Measurements from ENCODE around the gene PTPRC.

Gene PTPRC

DNA sequence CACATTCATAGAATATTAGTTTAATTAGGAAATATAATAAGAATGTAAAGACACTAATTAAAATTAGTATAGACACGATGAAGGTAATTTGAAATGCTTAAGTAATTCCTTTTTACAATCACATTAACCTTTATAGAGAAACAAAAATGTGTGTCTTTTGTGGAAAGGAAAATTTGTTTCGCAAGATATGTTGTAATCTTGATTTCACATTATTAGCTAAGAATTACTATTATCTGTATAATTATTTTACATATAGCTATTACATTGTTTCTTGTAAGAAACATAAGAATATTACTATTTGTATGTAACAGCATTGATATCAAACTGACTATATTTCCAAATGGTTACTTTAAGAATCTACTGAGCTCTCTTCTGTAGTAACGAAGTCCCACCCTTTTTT lies 111.2 kb downstream of the PTPRC start:
- Mint-ChIP-seq H3K27me3 (ENCODE audit: low read depth) (no peaks in the 10 kb centered on the region), H3K4me3 (no peak overlapping the region), H3K36me3 (ENCODE audit: low read depth) (peaks cover 40% of the 10 kb centered on the region), H3K27ac (no peak overlapping the region), H3K4me1 (ENCODE audit: low read depth) (peaks cover 19% of the 10 kb centered on the region), H3K9me3 (no peaks in the 10 kb centered on the region)

- peaks cover 51% of the 10 kb centered on the region for H3K36me3 Mint-ChIP-seq (ENCODE audit: low read depth)
Observed at GRCh38 chr1:198751741-198752140, 112.9 kb downstream of the PTPRC start.

GRCh38 chr1:198754670-198755069 lies 115.8 kb downstream of the PTPRC start:
- H3K4me3 Mint-ChIP-seq = no peak overlapping the region
- peaks cover 16% of the 10 kb centered on the region for H3K4me1 Mint-ChIP-seq (ENCODE audit: low read depth)
- H3K36me3 Mint-ChIP-seq (ENCODE audit: low read depth) = peaks cover 47% of the 10 kb centered on the region
- H3K27ac Mint-ChIP-seq = peak overlapping the region; percentile 57
- H3K27me3 Mint-ChIP-seq (ENCODE audit: low read depth) = no peaks in the 10 kb centered on the region
- H3K9me3 Mint-ChIP-seq = no peaks in the 10 kb centered on the region

More at GRCh38 chr1:198751741-198752140, 112.9 kb downstream of the PTPRC start:
- H3K27ac Mint-ChIP-seq = peak overlapping the region; percentile 21
- H3K4me1 Mint-ChIP-seq (ENCODE audit: low read depth) = peaks cover 19% of the 10 kb centered on the region
- no peak overlapping the region for H3K4me3 Mint-ChIP-seq
- no peaks in the 10 kb centered on the region for H3K27me3 Mint-ChIP-seq (ENCODE audit: low read depth)
- no peaks in the 10 kb centered on the region for H3K9me3 Mint-ChIP-seq

DNA sequence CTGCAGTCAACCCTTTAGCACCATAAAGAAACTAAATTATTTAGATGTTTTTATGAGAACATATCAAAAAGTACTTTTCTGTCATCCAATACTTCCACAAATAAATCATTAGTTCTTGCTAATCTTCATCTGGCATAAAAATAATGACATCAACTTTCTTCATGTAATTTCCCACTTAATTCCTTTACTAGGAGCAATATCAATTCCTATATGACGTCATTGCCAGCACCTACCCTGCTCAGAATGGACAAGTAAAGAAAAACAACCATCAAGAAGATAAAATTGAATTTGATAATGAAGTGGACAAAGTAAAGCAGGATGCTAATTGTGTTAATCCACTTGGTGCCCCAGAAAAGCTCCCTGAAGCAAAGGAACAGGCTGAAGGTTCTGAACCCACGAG lies 116.9 kb downstream of the PTPRC start:
- Mint-ChIP-seq H3K27me3 (ENCODE audit: low read depth) (no peaks in the 10 kb centered on the region), H3K4me1 (ENCODE audit: low read depth) (peaks cover 14% of the 10 kb centered on the region), H3K27ac (no peak overlapping the region), H3K4me3 (no peak overlapping the region), H3K9me3 (no peaks in the 10 kb centered on the region), H3K36me3 (ENCODE audit: low read depth) (peaks cover 44% of the 10 kb centered on the region)

DNA sequence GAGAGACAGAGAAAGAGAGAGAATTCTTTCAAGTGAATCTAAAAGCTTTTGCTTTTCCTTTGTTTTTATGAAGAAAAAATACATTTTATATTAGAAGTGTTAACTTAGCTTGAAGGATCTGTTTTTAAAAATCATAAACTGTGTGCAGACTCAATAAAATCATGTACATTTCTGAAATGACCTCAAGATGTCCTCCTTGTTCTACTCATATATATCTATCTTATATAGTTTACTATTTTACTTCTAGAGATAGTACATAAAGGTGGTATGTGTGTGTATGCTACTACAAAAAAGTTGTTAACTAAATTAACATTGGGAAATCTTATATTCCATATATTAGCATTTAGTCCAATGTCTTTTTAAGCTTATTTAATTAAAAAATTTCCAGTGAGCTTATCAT lies 117.6 kb downstream of the PTPRC start:
- Mint-ChIP-seq H3K4me3 (no peak overlapping the region), H3K9me3 (no peaks in the 10 kb centered on the region), H3K4me1 (ENCODE audit: low read depth) (peaks cover 7% of the 10 kb centered on the region), H3K27ac (no peak overlapping the region), H3K36me3 (ENCODE audit: low read depth) (peaks cover 41% of the 10 kb centered on the region), H3K27me3 (ENCODE audit: low read depth) (no peaks in the 10 kb centered on the region)

GRCh38 chr1:198761859-198762616 lies 123.2 kb downstream of the PTPRC start:
- peak overlapping the region; percentile 70 for H3K27ac Mint-ChIP-seq
- no peak overlapping the region for H3K4me3 Mint-ChIP-seq
- H3K27me3 Mint-ChIP-seq (ENCODE audit: low read depth) = no peaks in the 10 kb centered on the region
- peaks cover 9% of the 10 kb centered on the region for H3K36me3 Mint-ChIP-seq (ENCODE audit: low read depth)
- no peaks in the 10 kb centered on the region for H3K9me3 Mint-ChIP-seq
- peaks cover 17% of the 10 kb centered on the region for H3K4me1 Mint-ChIP-seq (ENCODE audit: low read depth)

- no peaks in the 10 kb centered on the region for H3K9me3 Mint-ChIP-seq
Observed at GRCh38 chr1:198763298-198763714, 124.5 kb downstream of the PTPRC start.

DNA sequence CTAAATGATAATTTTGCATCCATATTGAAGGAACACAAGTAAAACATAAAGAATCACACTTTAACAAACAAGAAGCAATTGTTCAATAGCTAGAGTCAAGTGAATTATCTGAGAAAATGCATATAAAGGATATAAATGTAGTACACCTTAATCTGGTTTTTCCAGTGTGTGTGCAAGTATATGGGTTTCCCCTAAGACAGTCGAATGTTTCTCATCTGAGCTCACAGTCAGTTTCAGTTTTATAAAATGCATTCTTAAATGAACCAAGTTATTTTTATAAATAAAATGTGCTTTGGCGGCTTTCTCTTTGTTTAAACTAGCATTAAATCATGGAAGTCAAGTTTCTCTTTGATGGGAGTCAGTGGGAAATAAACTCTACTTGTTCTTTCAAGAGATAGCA lies 125.9 kb downstream of the PTPRC start:
- H3K27me3 Mint-ChIP-seq (ENCODE audit: low read depth) = no peaks in the 10 kb centered on the region
- no peaks in the 10 kb centered on the region for H3K9me3 Mint-ChIP-seq
- no peak overlapping the region for H3K27ac Mint-ChIP-seq
- H3K4me1 Mint-ChIP-seq (ENCODE audit: low read depth) = peaks cover 17% of the 10 kb centered on the region
- H3K36me3 Mint-ChIP-seq (ENCODE audit: low read depth) = peaks cover 6% of the 10 kb centered on the region
- H3K4me3 Mint-ChIP-seq = no peak overlapping the region

More at GRCh38 chr1:198763298-198763714, 124.5 kb downstream of the PTPRC start:
- H3K4me1 Mint-ChIP-seq (ENCODE audit: low read depth) = peaks cover 17% of the 10 kb centered on the region
- no peak overlapping the region for H3K27ac Mint-ChIP-seq
- H3K4me3 Mint-ChIP-seq = no peak overlapping the region
- no peaks in the 10 kb centered on the region for H3K27me3 Mint-ChIP-seq (ENCODE audit: low read depth)
- H3K36me3 Mint-ChIP-seq (ENCODE audit: low read depth) = peaks cover 6% of the 10 kb centered on the region

GRCh38 chr1:198765416-198765815 lies 126.6 kb downstream of the PTPRC start:
- peaks cover 17% of the 10 kb centered on the region for H3K4me1 Mint-ChIP-seq (ENCODE audit: low read depth)
- H3K9me3 Mint-ChIP-seq = no peaks in the 10 kb centered on the region
- H3K27ac Mint-ChIP-seq = no peak overlapping the region
- H3K36me3 Mint-ChIP-seq (ENCODE audit: low read depth) = peaks cover 4% of the 10 kb centered on the region
- no peak overlapping the region for H3K4me3 Mint-ChIP-seq
- no peaks in the 10 kb centered on the region for H3K27me3 Mint-ChIP-seq (ENCODE audit: low read depth)

DNA sequence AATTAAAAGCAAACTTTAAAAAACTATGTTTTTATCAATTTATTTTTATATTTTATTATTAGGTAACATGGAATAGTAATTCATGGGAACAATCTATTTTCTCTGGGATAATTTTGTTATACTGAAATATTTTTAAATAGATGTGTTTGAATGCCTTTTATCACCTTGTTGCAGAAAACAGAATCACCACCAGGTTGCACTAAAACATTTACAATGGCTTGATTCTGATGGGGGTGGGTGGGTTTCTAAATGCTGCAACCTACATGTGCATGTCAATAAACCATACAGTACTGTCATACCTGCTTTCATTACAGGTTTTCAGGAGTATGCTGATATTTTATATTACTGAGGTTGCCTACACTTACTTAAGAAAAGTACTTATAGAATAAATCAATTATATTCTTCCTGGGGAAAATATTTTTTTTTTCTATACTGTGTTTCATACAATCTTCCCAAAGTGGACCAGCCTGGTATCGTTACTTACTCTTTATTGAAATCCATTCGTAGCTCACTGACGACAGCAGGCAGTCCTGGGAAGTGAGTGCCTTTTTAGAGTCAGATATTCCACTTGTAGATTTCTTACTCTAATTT lies 132.8 kb downstream of the PTPRC start:
- Mint-ChIP-seq H3K4me1 (ENCODE audit: low read depth) (peaks cover 6% of the 10 kb centered on the region), H3K27ac (no peak overlapping the region), H3K27me3 (ENCODE audit: low read depth) (no peaks in the 10 kb centered on the region), H3K36me3 (ENCODE audit: low read depth) (peaks cover 3% of the 10 kb centered on the region), H3K9me3 (no peaks in the 10 kb centered on the region), H3K4me3 (no peak overlapping the region)

DNA sequence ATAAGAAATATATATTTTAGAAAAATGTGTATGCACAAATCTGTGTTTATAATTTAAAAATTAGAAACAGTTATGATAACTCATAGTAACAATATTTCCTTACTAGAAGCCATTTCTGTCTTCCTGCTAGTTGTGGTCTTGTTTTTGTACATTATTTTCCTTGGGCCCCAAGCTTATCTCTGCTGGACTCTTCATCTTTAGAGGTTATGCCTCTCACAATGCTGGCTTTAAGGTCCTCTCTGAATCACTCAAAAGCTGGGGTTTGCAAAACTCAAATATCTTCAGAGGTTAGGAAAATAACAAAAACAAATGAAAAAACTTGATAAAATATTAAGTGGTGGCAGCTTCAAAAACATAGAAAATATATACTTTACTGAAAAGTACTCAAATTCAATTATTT lies 133.8 kb downstream of the PTPRC start:
- Mint-ChIP-seq H3K4me3 (no peak overlapping the region), H3K4me1 (ENCODE audit: low read depth) (peaks cover 11% of the 10 kb centered on the region), H3K27me3 (ENCODE audit: low read depth) (no peaks in the 10 kb centered on the region), H3K9me3 (no peaks in the 10 kb centered on the region), H3K27ac (no peak overlapping the region), H3K36me3 (ENCODE audit: low read depth) (peaks cover 6% of the 10 kb centered on the region)

DNA sequence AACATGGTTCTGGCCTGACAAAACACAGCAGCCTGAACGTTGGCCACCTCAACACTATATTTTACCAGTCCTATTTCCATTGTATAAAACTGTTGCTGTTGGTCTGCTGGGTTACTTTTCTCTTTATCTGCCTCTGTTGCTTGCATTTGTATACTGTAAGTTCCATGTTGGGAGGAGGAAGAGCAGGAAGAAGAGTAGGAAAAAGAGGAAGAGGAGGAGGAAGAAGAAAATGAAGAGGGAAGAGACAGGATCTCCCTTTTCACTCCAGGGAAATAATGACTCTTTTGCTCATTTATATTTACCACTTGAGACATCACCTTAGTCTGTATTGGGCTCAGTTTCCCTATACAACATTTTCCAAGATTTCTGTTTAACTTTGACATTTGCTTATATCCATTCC lies 134.2 kb downstream of the PTPRC start:
- Mint-ChIP-seq H3K4me3 (no peak overlapping the region), H3K36me3 (ENCODE audit: low read depth) (peaks cover 6% of the 10 kb centered on the region), H3K27me3 (ENCODE audit: low read depth) (no peaks in the 10 kb centered on the region), H3K4me1 (ENCODE audit: low read depth) (peaks cover 11% of the 10 kb centered on the region), H3K9me3 (no peaks in the 10 kb centered on the region), H3K27ac (no peak overlapping the region)

DNA sequence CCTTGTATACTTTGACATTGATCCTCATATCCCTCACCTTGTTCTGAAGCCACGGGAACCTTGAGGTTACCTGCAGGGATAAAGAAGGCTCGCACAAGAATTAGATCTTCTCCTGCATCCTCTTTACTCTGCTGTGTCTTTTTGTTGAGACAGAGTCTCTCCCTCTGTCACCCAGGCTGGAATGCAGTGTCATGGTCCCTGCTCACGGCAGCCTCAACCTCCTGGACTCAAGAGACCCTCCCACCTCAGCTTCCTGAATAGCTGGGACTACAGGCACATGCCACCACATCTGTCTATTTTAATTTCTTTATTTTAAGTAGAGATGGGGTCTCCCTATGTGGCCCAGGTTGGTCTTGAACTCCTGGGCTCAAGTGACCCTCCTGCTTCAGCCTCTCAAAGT lies 134.7 kb downstream of the PTPRC start:
- no peak overlapping the region for H3K4me3 Mint-ChIP-seq
- no peak overlapping the region for H3K27ac Mint-ChIP-seq
- no peaks in the 10 kb centered on the region for H3K9me3 Mint-ChIP-seq
- peaks cover 11% of the 10 kb centered on the region for H3K4me1 Mint-ChIP-seq (ENCODE audit: low read depth)
- H3K27me3 Mint-ChIP-seq (ENCODE audit: low read depth) = no peaks in the 10 kb centered on the region
- peaks cover 6% of the 10 kb centered on the region for H3K36me3 Mint-ChIP-seq (ENCODE audit: low read depth)

DNA sequence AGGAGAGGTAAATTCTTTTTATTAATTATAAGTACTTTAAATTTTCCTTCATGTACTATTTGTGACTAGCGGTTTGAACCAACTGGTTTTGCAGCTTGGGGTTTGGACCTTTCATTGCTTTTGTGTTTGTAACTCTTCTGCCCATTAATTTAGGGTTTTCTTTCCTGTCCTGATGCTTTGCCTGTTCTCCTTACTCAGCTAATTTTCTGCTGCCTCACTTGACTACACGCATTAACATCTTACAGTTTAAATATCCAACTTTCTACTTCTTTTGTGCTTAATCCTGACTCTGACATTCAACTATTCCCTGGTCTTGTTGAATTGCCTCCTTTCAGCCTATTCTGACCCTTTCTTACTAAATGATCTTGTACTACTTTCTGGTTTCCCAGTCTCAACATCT lies 135.6 kb downstream of the PTPRC start:
- Mint-ChIP-seq H3K27me3 (ENCODE audit: low read depth) (no peaks in the 10 kb centered on the region), H3K4me3 (no peak overlapping the region), H3K36me3 (ENCODE audit: low read depth) (peaks cover 6% of the 10 kb centered on the region), H3K27ac (no peak overlapping the region), H3K9me3 (no peaks in the 10 kb centered on the region), H3K4me1 (ENCODE audit: low read depth) (peaks cover 11% of the 10 kb centered on the region)

GRCh38 chr1:198775606-198776005 lies 136.8 kb downstream of the PTPRC start:
- no peaks in the 10 kb centered on the region for H3K9me3 Mint-ChIP-seq
- H3K4me3 Mint-ChIP-seq = no peak overlapping the region
- H3K36me3 Mint-ChIP-seq (ENCODE audit: low read depth) = peaks cover 6% of the 10 kb centered on the region
- no peaks in the 10 kb centered on the region for H3K27me3 Mint-ChIP-seq (ENCODE audit: low read depth)
- no peak overlapping the region for H3K27ac Mint-ChIP-seq
- peaks cover 11% of the 10 kb centered on the region for H3K4me1 Mint-ChIP-seq (ENCODE audit: low read depth)
